Measurements from ENCODE around the gene ADGRE3.

The ADGRE3 gene

DNA sequence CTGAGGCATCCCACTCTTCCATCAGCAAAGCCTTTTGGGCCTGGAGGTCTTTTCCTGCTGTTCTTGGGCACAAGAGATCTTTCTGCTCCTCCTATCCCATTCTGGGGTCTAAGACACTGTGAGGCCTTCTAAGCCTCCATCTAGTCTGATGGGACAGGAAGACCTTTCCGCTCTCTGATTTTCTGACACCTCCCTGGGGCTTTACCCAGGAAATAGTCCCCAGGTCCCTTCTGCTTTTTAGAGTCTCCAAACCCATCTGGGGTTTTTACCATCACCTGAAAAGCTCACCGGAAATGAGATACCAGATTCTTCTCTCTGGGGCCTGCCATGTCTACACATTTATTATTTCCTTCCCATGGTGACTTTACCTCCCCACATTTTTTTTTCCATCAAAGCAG is 70.7 kb downstream of the ADGRE3 start (continued):
- TF ChIP-seq ZNF777 (tag by site-specific recombination; IDR thresholded peaks at IDR 0.05; ENCODE audit: borderline replicate concordance): no peak
- TF ChIP-seq, protein P1, sequence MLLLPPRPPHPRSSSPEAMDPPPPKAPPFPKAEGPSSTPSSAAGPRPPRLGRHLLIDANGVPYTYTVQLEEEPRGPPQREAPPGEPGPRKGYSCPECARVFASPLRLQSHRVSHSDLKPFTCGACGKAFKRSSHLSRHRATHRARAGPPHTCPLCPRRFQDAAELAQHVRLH (tag by site-specific recombination; IDR thresholded peaks at IDR 0.05): no peak
- no peak for TF ChIP-seq ZSCAN23 (tag by site-specific recombination; IDR thresholded peaks at IDR 0.05)
- no peak for TF ChIP-seq ZNF202 (tag by site-specific recombination; IDR thresholded peaks at IDR 0.05; ENCODE audit: borderline replicate concordance)
- TF ChIP-seq, protein P2, sequence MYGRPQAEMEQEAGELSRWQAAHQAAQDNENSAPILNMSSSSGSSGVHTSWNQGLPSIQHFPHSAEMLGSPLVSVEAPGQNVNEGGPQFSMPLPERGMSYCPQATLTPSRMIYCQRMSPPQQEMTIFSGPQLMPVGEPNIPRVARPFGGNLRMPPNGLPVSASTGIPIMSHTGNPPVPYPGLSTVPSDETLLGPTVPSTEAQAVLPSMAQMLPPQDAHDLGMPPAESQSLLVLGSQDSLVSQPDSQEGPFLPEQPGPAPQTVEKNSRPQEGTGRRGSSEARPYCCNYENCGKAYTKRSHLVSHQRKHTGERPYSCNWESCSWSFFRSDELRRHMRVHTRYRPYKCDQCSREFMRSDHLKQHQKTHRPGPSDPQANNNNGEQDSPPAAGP (tag by site-specific recombination; IDR thresholded peaks at IDR 0.05): no peak
- TF ChIP-seq, protein P3, sequence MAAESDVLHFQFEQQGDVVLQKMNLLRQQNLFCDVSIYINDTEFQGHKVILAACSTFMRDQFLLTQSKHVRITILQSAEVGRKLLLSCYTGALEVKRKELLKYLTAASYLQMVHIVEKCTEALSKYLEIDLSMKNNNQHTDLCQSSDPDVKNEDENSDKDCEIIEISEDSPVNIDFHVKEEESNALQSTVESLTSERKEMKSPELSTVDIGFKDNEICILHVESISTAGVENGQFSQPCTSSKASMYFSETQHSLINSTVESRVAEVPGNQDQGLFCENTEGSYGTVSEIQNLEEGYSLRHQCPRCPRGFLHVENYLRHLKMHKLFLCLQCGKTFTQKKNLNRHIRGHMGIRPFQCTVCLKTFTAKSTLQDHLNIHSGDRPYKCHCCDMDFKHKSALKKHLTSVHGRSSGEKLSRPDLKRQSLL (tag by site-specific recombination; IDR thresholded peaks at IDR 0.05): no peak

DNA sequence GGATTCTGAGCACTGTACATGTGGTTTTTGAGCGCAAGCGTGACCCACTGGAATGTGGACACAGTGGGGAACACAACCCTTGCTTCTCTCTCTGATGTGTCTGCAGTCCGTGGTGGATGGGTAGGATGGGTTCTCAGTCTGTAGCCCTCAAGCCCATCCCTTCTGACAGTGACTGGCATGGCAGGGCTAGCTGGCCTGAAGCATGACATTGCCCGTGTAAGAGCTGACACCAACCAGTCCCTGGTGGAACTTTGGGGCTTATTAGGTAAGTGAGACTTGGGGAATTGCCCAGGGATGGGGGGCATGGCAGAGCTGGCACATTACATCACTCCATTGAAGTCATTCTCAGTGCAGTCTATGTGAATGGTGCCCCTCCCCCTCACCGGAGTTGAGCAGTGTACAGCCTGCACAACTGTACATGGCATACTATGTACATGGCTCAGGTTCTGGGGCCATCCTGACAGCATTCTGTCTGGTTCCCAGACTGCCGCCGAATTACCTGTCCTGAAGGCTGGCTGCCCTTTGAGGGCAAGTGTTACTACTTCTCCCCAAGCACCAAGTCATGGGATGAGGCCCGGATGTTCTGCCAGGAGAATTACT is 75.0 kb downstream of the ADGRE3 start:
- POLR2A ChIA-PET: no interaction called here
- H3K9me3 ChIP-seq (ENCODE audit: control insufficient read depth, insufficient read depth, low read depth, low read length): no peaks in the 10 kb centered on the region
- H3K4me1 ChIP-seq (ENCODE audit: control insufficient read depth, insufficient read depth, low read length): no peaks in the 10 kb centered on the region
- TF ChIP-seq ZNF341 (tag by site-specific recombination; IDR thresholded peaks at IDR 0.05; ENCODE audit: low read depth): no peak
- TF ChIP-seq ZNF48 (tag by site-specific recombination; IDR thresholded peaks at IDR 0.05): no peak
- no peak for TF ChIP-seq ZNF529 (tag by site-specific recombination; IDR thresholded peaks at IDR 0.05; ENCODE audit: insufficient replicate concordance)
- no peak for TF ChIP-seq MYNN (tag by site-specific recombination; IDR thresholded peaks at IDR 0.05; ENCODE audit: borderline replicate concordance)
- no peak for TF ChIP-seq ZIC2 (tag by site-specific recombination; IDR thresholded peaks at IDR 0.05)
- no peak for TF ChIP-seq ZNF677 (tag by site-specific recombination; IDR thresholded peaks at IDR 0.05)
- TF ChIP-seq ZNF610 (tag by site-specific recombination; IDR thresholded peaks at IDR 0.05; ENCODE audit: borderline replicate concordance): no peak
- TF ChIP-seq GLIS1 (tag by site-specific recombination; IDR thresholded peaks at IDR 0.05): no peak
- no peak for TF ChIP-seq ZNF292 (tag by site-specific recombination; IDR thresholded peaks at IDR 0.05; ENCODE audit: borderline replicate concordance, low read depth)
- no peak for TF ChIP-seq ZNF660 (tag by site-specific recombination; IDR thresholded peaks at IDR 0.05)
- TF ChIP-seq, protein P4, sequence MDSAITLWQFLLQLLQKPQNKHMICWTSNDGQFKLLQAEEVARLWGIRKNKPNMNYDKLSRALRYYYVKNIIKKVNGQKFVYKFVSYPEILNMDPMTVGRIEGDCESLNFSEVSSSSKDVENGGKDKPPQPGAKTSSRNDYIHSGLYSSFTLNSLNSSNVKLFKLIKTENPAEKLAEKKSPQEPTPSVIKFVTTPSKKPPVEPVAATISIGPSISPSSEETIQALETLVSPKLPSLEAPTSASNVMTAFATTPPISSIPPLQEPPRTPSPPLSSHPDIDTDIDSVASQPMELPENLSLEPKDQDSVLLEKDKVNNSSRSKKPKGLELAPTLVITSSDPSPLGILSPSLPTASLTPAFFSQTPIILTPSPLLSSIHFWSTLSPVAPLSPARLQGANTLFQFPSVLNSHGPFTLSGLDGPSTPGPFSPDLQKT (IDR thresholded peaks at IDR 0.05; ENCODE audit: borderline replicate concordance, low read depth, low read length): no peak
- TF ChIP-seq PRDM1 (tag by site-specific recombination; IDR thresholded peaks at IDR 0.05): no peak
- TF ChIP-seq IKZF3 (tag by site-specific recombination; IDR thresholded peaks at IDR 0.05): no peak
- TF ChIP-seq ZNF473 (tag by site-specific recombination; IDR thresholded peaks at IDR 0.05): no peak
- TF ChIP-seq, protein P5, sequence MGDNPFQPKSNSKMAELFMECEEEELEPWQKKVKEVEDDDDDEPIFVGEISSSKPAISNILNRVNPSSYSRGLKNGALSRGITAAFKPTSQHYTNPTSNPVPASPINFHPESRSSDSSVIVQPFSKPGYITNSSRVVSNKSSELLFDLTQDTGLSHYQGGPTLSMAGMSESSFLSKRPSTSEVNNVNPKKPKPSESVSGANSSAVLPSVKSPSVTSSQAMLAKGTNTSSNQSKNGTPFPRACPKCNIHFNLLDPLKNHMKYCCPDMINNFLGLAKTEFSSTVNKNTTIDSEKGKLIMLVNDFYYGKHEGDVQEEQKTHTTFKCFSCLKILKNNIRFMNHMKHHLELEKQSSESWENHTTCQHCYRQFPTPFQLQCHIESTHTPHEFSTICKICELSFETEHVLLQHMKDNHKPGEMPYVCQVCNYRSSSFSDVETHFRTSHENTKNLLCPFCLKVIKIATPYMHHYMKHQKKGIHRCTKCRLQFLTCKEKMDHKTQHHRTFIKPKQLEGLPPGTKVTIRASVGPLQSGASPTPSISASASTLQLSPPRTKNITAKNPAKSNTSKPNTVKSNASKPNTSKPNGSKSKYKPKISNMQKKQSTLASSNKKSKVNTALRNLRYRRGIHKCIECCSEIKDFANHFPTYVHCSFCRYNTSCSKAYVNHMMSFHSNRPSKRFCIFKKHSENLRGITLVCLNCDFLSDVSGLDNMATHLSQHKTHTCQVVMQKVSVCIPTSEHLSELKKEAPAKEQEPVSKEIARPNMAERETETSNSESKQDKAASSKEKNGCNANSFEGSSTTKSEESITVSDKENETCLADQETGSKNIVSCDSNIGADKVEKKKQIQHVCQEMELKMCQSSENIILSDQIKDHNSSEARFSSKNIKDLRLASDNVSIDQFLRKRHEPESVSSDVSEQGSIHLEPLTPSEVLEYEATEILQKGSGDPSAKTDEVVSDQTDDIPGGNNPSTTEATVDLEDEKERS (tag by site-specific recombination; IDR thresholded peaks at IDR 0.05): no peak
- no peak for TF ChIP-seq ZNF311 (tag by site-specific recombination; IDR thresholded peaks at IDR 0.05; ENCODE audit: borderline replicate concordance)
- TF ChIP-seq SCRT2 (tag by site-specific recombination; IDR thresholded peaks at IDR 0.05): no peak
- TF ChIP-seq, protein P6, sequence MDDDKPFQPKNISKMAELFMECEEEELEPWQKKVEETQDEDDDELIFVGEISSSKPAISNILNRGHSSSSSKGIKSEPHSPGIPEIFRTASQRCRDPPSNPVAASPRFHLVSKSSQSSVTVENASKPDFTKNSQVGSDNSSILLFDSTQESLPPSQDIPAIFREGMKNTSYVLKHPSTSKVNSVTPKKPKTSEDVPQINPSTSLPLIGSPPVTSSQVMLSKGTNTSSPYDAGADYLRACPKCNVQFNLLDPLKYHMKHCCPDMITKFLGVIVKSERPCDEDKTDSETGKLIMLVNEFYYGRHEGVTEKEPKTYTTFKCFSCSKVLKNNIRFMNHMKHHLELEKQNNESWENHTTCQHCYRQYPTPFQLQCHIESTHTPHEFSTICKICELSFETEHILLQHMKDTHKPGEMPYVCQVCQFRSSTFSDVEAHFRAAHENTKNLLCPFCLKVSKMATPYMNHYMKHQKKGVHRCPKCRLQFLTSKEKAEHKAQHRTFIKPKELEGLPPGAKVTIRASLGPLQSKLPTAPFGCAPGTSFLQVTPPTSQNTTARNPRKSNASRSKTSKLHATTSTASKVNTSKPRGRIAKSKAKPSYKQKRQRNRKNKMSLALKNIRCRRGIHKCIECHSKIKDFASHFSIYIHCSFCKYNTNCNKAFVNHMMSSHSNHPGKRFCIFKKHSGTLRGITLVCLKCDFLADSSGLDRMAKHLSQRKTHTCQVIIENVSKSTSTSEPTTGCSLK (tag by site-specific recombination; IDR thresholded peaks at IDR 0.05): no peak
- no peak for TF ChIP-seq ZNF404 (tag by site-specific recombination; IDR thresholded peaks at IDR 0.05)
- CTCF ChIA-PET: no interaction called here
- no peak overlapping the region for H3K4me3 ChIP-seq (ENCODE audit: low read depth, low read length)
- H3K27ac ChIP-seq (ENCODE audit: extremely low read depth, low read depth, low read length): no peak overlapping the region
- no peaks in the 10 kb centered on the region for H3K36me3 ChIP-seq (ENCODE audit: control insufficient read depth in 2 of 2, insufficient read depth in 1 of 2, low read length in 2 of 2)
